Nucleus accumbens (tissue), 56 donors: ENCODE results near the gene VCP.

Source experiments
- DNase-seq, 56 donors: peaks; one replicate each; lab custom pipeline; 2025; lab: John Stamatoyannopoulos, UW

VCP gene

GRCh38 chr9:35072461-35073278, at the start of gene VCP:
Gene VCP, minus strand, starts transcription at chr9:35072625. Its CDS starts 272 bp downstream, at chr9:35072353.
- peak; percentile 66 to 100 (median 98) for DNase-seq

DNA sequence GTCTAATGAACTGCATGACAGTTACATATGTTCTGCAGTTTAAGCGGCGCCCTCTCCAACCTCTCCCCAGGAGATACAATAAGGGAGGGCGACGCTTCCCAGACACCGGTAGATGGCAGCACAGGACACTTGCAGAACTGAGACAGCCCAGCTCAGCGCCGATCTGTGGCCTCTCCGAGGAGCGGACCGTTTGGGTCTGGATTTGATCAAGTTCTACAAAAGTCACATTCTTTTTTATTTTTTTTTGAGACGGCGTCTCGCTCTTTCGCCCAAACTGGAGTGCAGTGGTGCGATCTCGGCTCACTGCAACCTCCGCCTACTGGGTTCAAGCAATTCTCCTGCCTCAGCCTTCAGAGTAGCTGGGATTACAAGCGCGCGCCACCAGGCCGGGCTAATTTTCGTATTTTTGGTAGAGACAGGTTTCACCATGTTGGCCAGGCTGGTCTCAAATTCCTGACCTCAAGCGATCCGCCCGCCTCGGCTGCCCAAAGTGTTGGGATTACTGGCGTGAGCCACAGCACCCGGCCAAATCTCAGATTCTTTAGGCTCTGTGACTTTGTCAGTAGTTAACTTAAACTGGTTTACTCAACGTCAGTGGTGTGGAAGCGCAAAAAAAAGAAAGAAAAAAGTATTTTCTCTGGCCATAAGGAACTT, 44.6 kb upstream of the VCP start:
- DNase-seq = peak in 55 of 56 donors; percentile 30 to 95 (median 80)

DNA sequence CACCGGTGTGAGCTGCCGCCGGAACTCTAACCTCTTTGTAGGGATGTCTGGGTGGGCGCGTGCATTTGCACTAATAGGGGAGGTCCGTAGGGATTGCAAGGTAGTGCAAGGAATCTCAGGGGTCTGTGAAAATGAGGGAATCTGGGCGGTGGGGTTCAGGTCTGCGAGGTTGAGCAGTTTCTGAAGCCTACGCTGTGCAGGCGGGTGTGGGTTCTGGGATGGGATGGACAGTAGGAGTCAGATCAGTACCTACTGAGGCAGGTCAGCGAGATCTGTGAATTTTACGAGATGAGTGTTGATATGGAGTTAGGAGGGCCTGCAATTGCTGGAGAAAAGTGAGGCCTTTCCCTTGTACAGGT, 44.1 kb upstream of the VCP start:
- DNase-seq = peak in 4 of 56 donors; percentile 41 to 64 (median 60)

DNA sequence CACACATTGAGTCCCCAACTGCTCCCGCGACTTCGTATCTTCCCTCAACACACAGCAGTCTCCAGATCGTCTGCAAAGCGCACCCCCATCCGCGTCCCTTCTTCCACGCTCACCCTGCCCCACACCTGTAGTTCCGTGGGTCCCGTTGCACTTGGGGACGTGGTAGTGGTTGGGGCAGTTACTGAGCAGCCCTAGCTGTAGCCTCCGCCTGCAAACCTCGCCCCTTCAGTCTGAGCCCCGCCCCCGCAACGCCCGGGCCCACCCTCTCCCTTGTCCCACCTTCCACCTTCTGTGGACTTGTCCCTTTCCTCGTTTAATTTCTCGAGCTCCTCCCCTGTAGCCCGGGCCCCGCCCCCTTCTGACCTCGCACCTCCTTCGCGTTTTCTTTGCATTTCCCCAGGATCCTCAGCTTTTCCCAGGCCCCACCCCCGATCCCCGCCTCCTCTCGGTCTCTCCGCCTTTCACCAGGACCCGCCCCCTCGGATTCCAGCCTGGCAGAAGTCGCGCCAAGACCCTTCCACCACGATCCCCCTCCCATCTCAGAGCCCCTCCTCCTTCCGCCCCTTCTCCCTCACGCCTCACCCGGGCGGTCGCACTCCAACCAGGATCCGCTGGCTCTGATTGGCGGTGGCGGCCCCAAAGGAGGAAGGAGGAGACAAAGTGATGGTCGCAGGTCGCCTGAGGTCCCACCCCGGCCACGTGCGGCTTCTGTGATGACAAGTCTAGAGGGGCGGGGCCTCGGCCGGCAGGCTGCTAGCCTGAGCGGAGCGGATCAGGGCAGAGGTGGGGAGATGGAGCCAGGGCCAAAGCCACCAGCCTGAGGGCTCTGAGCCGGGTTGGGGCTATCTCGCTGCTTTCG, 43.5 kb upstream of the VCP start, which contains the start of gene ATOSB:
Gene ATOSB, minus strand, starts transcription at position 183 of the 859 bp plus-strand sequence. CDS start 7,588 bp downstream, outside the sequence.
- peak; percentile 51 to 98 (median 89) for DNase-seq

DNA sequence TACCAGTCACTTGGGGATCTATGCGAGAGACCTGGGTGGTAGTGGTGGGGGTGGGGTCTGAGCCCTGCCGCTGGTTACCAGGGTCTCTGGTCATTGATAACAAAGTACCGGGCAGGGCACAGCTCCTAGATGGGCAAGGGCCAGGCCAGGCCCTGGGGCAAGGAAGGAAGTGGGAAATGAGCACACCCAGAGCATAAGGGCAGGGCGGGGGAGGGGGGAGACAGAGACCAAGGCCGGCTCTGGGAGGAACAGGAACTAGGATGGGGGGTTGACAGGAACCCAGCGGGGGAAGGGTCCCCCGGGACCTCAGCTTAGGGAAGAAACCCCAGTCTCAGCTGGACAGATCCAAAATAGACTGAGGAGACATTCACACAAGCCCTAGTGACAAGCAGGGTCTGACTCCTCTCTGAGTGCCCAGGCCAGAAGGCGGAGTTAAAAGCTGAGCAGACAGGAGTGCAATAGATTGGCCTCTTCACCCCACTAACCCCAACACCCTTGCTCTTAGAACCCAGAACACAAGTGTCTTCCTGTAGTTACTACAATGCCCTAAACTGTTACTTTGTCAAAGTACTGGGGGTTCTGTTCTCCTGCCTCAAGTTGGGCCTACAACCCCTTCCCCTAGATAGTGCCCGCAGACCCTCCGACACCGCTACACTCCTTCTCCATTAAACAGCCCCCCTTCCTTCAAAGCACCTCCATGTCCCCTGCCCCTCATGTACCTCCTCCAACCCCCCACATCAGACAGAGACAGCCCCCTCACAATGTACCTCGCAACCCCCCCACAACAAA, 42.6 kb upstream of the VCP start:
- peak in 24 of 56 donors; percentile 5 to 44 (median 17) for DNase-seq

GRCh38 chr9:35114113-35114839, 41.9 kb upstream of the VCP start:
- DNase-seq = peak in 52 of 56 donors; percentile 11 to 86 (median 55)

DNA sequence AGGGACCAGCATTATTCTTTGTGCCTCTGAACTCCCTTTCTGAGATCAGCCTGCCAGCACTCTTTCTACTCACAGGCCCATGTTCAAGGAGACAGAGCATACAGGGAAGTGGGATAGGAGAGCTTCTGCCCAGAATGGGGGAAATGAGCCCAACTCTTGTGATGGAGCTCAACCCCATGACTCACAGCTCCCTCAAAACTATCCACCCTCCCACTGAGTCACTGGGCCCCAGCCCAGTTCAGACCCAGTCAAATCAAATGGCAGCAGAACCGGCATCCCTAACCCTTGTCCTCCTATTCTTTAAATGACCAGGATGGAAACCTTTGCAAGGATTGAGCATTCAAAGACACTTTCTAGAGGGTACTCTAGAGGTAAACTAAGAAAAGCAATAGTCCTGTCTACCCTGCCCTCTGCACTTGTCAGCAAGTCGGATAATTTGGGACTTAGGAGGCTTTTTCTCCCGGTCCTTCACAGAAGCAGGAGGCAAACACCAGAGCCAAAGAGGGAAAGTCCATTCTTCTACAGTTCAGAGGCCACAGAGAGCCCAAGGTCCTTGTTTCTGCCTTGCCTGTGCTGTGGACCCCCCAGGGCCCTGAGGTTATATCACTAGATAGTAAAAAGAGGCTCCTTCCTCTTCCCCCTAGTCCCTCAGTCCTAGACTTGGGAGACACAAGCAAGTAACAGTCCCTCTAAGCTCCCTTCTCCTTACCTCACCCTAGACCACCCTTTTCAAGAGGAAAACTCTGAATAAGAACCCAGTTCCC, 40.0 kb upstream of the VCP start:
- peak in 8 of 56 donors; percentile 4 to 73 (median 12) for DNase-seq

DNA sequence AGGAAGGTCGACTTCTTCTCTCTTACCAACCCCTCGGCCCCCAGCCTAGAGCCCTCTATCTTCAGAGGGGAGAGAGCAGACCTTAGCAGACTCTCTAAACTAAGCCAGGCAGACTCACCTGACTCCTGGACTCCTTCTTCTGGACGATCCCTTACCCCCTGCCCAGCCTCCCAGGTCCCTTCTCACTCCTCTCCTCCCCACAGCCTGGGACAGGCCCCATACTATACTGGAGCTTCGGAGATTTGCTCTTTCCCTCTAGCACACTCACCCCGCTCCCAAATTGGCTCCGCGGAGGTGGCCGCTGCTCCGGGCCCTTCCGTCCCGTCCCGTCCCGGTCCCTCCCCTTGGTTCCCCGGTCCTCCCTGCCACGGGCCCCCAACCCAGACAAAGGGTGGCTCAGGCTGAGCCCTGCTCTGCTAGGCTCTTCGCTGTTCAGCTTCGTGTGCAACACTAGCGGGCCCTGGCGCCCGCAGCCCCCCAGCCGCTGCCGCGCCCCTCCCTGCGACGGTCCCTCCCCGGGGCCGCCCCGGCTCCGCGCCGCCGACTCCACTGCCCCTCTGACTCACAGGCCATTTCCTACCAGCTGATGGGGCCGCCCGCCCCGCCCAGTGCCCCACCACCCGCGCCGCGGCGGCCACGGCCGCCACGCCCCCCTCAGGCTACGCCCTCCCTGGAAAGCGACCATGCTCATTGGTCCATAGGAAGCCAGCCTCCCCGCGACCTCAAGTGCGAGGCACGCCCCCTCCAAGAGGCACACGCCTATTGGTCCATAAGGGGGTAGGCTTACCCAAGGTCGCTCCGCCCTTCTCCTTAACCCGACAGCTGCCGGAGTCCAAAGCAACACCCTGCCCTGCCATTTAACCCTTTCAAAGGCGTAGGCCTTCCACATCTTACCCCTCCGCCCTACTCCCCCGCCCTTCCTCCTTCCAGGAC, 38.8 kb upstream of the VCP start:
- peak; percentile 57 to 99 (median 97) for DNase-seq

DNA sequence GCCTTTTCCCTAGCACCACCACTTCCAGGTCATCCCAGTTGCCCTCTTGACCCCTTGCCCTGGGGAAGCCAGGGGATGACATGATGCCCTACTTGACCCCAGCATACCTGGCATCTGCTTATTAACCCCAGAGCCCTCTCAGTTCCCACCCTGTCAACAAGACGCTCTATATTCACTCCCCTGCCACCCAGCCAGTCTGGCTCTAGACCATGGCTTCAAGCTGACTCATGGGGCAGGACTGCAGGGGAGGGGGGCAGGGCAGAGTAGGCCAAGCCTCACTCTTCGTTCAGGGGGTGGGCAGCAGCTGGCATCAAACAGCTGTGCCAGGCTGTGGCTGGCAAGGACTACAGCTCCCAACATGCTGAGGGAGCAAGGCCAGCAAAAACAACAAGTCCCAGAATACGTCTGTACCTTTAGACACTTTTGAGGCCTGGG, 37.9 kb upstream of the VCP start:
- DNase-seq = peak in 50 of 56 donors; percentile 16 to 87 (median 60)

DNA sequence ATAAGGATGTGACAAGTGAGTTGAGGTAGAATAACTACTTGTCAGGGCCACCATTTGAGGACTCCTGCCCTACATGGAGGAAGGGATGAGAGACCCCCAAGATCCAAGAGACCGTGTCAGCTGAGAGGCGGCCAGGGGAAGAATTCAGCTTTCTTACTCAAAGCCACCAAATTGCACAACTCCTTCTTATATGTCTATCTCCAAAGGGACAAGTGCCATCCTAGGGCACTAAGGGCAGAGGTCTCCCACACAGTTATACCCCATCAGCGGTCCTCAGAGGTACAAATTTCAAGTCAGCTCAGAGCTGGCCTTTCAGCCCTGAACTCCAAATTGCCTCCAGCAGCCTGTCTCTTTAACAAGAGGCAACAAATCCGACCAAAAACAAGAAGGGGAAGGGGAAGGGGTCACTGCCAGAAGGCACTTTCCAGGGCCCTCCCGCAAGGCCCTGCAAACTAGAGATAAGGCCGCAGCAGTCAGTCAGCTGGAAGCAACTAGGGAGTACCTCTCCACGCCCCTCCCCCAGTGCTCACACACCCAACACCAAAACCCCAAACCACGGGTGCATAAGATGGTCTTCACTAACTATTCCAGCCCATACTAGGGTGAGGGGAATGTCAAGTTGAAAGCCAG, 36.6 kb upstream of the VCP start:
- DNase-seq = no peak

DNA sequence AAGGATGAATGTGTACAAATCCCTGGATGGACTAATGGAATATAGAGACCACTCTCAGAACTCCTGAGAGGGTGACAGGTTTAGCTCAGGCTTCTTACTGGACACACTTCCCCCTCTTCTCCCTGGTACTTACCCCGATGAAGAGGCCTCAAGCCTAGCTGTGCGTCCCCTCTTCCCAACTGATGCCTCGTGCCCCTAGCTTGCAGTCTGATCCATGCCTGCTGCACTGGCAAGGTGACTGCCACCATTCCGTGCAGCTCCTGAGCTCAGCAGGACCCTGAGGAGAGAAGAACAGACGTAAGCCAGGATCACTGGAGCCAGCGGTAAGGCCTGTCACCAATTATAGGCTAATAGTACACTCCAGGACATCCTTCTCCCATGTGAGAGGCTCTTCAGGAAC, 36.0 kb upstream of the VCP start:
- DNase-seq = no peak

DNA sequence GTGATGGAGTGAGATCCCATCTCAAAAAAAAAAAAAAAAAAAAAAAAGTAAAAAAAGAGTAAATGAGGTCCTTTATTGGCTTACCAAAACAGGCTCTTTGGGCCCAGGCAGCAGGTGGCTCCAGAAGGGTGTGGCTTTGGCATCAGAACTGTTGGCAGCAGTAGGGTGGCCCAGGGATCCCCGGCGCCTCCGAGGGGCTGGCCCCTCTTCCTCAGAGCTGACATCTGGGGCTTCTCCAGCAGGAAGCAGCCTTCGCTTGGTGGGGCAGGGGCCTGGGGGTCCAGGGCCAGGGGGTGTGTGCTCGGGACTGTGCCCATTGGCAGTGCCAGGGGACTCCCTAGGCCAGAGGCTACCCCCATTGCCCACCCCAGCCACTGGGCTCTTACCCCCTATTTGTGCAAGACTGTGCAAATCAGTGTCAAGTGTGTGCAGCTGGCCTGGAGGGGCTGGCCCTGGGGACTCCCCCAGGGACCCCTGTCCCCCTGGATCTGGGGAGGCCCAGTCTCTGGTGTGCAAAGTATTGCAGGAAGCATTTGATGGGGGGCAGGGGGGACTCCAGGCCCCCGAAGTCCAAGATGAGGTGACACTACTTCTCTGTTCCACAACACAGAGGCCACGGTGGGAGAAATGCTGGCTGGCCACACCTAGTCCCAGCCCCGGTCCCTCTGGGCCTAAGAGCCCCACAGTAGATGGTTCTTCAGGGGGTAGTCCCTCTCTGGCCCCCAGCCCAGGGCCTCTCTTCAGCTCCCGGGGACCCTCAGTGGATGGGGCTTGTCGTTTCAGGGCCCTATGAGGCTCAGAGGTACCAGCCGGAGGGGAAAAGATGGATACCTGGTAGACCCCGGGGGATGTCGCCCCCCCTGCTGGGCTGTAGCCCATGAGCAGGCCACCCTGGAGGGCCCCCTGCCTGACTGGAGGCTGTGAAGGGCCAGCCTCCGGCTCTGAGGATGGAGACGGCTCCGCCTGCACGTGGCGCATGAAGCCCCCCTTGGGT, 35.2 kb upstream of the VCP start:
- DNase-seq = no peak

DNA sequence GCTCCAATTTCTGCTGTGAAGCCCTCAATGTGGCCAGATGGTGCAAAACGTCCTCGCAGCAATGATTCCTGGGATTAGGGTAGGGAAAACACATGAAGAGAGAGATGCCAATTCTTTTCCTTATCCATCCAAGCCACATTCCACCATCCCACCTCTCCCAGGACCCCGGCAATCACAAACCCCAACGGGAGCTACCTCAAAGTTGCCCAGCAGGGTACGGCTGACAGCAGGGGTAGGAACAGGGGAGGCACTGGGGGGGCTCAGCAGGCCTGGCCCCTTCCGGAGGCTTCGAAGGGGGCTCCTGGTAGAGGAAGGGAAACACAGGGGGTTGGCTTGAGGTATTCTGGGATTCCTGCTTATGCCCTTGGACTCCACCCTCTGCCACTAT, 33.9 kb upstream of the VCP start:
- DNase-seq = no peak

- DNase-seq = no peak
Observed at GRCh38 chr9:35105571-35106342, 33.3 kb upstream of the VCP start.

- no peak for DNase-seq
Observed at GRCh38 chr9:35105126-35105525, 32.7 kb upstream of the VCP start.
